Spleen (tissue), 11 donors: Measurements from ENCODE around the gene EFCC1. TPM values are rescaled to one million over a fixed set of nuclear protein-coding genes. Genes with fewer than 3 reads are reported as not detected.

Source experiments
- DNase-seq: peaks from one replicate; pipeline ENCODE4 v3.0.0-alpha.2; 2020
- H3K27ac ChIP-seq, 8 donors: fragments of 200-600 bp; sonication (generic) in 7 of 8; 1 replicate in 4 of 8; 2 replicates in 4 of 8; pipeline versions ENCODE4 v1.5.0 to v1.8.0; 2016 to 2021; ENCODE audit warnings: inconsistent platforms in 4 of 8, mild to moderate bottlenecking in 4 of 8, moderate library complexity in 1 of 8
- H3K27me3 ChIP-seq, 7 donors: fragments of 200-600 bp; sonication (generic) in 6 of 7; replicated peaks in 1 of 7; 1 replicate in 4 of 7; 2 replicates in 3 of 7; pipeline versions ENCODE4 v1.5.0 to v1.8.0; 2016 to 2021; ENCODE audit warnings: inconsistent platforms in 3 of 7, mild to moderate bottlenecking in 1 of 7
- H3K36me3 ChIP-seq, 6 donors: fragments of 200-600 bp; sonication (generic) in 5 of 6; 1 replicate in 4 of 6; 2 replicates in 2 of 6; pipeline versions ENCODE4 v1.5.0 to v1.8.0; 2016 to 2021; ENCODE audit warnings: inconsistent platforms in 2 of 6
- H3K4me1 ChIP-seq, 6 donors: fragments of 200-600 bp; sonication (generic) in 5 of 6; 1 replicate in 3 of 6; 2 replicates in 3 of 6; pipeline versions ENCODE4 v1.5.0 to v1.8.0; 2016 to 2021; ENCODE audit warnings: inconsistent platforms in 3 of 6
- H3K4me3 ChIP-seq, 8 donors: fragments of 200-600 bp; sonication (generic) in 7 of 8; 1 replicate in 4 of 8; 2 replicates in 4 of 8; pipeline versions ENCODE4 v1.5.0 to v1.8.0; 2016 to 2021; ENCODE audit warnings: inconsistent platforms in 4 of 8, mild to moderate bottlenecking in 4 of 8, moderate library complexity in 2 of 8
- H3K9me3 ChIP-seq, 8 donors: fragments of 200-600 bp; sonication (generic) in 7 of 8; 1 replicate in 4 of 8; 2 replicates in 4 of 8; pipeline versions ENCODE4 v1.5.0 to v1.8.0; 2016 to 2021; ENCODE audit warnings: inconsistent platforms in 4 of 8
- POLR2A ChIP-seq, 3 donors: fragments of 450-650 bp; IDR thresholded peaks; one replicate each; pipeline ENCODE4 v1.5.1; 2017; ENCODE audit warnings: antibody characterized with exemption in 3 of 3, mild to moderate bottlenecking in 1 of 3
- POLR2AphosphoS5 ChIP-seq, 3 donors: sonication (generic); formaldehyde crosslinking; IDR thresholded peaks; one replicate each; pipeline ENCODE4 v1.5.1; 2017; ENCODE audit warnings: antibody characterized with exemption in 3 of 3
- WGBS, 5 donors: extraction: QIAGEN DNeasy Blood & Tissue Kit in 3 of 5; methylation state at CpG; one replicate each; pipeline versions ENCODE4 v1.1.5 to v1.1.7; 2013 to 2018; 5-methylcytosine and 5-hydroxymethylcytosine counted together
- intact Hi-C: fragments of 100-400 bp; cut with DNase I; formaldehyde crosslinking; loops from one replicate; pipeline ENCODE4 v1.15.0; 2023; ENCODE audit warnings: low total_unique reads
- polyA plus RNA-seq, 3 donors: library from polyadenylated mRNA; stranded (reverse); fragments of 200-250 nt; gene quantifications; one replicate each; pipeline ENCODE4 v1.2.1, GENCODE V29; 2013
- total RNA-seq, 7 donors: library from RNA; depleted of rRNA in 3 of 7; stranded (reverse); fragments of >200 nt in 3 of 7; fragmentation: NEBNext Ultra II Directional in 4 of 7; extraction: Animal tissue kit (Norgen Biotek cat#: 25700) in 4 of 7; gene quantifications; one replicate each; pipeline versions ENCODE4 v1.1.0 to v1.2.1, GENCODE V29; 2016 to 2021
- TF ChIP-seq, protein P1 (sequence below), 11 experiments: fragments of 200-600 bp in 7 of 11; fragments of 450-650 bp in 4 of 11; sonication (generic) in 4 of 11; IDR thresholded peaks in 8 of 11; conservative IDR thresholded peaks in 3 of 11; 1 replicate in 7 of 11; 2 replicates in 4 of 11; pipeline versions ENCODE4 v1.4.0 to v1.8.0; 2016 to 2021; ENCODE audit warnings: antibody characterized with exemption in 11 of 11, inconsistent platforms in 4 of 11, mild to moderate bottlenecking in 1 of 11
- donor health status: healthy with polysubstance abuse.
- donor health status: DM: no; HTN: no; CAD: no; lungs with moderate emphysema.
- donor health status: DM: no; HTN: no; CAD: no.
- donor health status: Bipolar disorder and iron deficiency.
- donor health status: healthy.
- donor health status: DM: no; HTN: no; CAD: no.
- donor health status: DM: yes; HTN: yes; CAD: no.

EFCC1 gene
- total and polyA plus RNA-seq, 10 donors, result 2.0 to 11.2 (median 8.1) TPM

DNA sequence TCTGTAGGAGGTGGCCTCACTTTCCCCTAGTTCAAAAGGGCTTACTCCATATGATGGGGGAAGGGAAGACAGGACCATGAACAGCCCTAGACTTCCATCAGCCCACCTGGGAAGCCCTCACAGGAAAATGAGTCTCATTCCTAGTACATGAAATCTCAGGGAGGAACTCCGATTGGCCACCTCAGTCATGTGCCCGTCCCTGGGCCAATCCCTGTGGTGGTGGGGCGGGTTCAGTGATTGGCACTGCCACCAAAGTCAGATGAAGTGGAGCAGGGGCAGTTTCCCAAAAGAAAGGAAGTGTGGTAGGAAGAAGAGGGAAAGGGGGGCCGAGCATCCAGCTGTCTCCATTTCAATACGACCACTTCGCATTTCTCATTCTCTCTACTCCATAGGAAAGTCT lies 33.5 kb downstream of the EFCC1 start:
- Histone ChIP-seq H3K36me3 (no peaks in the 10 kb centered on the region), H3K27ac (peak overlapping the region in 6 of 8 donors; percentile 16 to 83 (median 77)), H3K27me3 (peaks cover 0 to 17% (median 0%) of the 10 kb centered on the region in 7 donors), H3K4me1 (peaks cover 7 to 53% (median 27%) of the 10 kb centered on the region in 6 donors), H3K9me3 (no peaks in the 10 kb centered on the region), H3K4me3 (no peak overlapping the region)
- 70 to 90% (median 75%) methylated on average over 6 of the region's 6 CpGs for WGBS, 5 donors
- no peak for DNase-seq
- intact Hi-C loops, result no loop called here
- TF ChIP-seq POLR2A (IDR thresholded peaks at IDR 0.05), result no peak
- TF ChIP-seq, protein P1, sequence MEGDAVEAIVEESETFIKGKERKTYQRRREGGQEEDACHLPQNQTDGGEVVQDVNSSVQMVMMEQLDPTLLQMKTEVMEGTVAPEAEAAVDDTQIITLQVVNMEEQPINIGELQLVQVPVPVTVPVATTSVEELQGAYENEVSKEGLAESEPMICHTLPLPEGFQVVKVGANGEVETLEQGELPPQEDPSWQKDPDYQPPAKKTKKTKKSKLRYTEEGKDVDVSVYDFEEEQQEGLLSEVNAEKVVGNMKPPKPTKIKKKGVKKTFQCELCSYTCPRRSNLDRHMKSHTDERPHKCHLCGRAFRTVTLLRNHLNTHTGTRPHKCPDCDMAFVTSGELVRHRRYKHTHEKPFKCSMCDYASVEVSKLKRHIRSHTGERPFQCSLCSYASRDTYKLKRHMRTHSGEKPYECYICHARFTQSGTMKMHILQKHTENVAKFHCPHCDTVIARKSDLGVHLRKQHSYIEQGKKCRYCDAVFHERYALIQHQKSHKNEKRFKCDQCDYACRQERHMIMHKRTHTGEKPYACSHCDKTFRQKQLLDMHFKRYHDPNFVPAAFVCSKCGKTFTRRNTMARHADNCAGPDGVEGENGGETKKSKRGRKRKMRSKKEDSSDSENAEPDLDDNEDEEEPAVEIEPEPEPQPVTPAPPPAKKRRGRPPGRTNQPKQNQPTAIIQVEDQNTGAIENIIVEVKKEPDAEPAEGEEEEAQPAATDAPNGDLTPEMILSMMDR (IDR thresholded peaks at IDR 0.05 in 8 of 11, conservative IDR thresholded peaks at IDR 0.05 in 3 of 11), result no peak
- TF ChIP-seq POLR2AphosphoS5 (IDR thresholded peaks at IDR 0.05), result no peak

DNA sequence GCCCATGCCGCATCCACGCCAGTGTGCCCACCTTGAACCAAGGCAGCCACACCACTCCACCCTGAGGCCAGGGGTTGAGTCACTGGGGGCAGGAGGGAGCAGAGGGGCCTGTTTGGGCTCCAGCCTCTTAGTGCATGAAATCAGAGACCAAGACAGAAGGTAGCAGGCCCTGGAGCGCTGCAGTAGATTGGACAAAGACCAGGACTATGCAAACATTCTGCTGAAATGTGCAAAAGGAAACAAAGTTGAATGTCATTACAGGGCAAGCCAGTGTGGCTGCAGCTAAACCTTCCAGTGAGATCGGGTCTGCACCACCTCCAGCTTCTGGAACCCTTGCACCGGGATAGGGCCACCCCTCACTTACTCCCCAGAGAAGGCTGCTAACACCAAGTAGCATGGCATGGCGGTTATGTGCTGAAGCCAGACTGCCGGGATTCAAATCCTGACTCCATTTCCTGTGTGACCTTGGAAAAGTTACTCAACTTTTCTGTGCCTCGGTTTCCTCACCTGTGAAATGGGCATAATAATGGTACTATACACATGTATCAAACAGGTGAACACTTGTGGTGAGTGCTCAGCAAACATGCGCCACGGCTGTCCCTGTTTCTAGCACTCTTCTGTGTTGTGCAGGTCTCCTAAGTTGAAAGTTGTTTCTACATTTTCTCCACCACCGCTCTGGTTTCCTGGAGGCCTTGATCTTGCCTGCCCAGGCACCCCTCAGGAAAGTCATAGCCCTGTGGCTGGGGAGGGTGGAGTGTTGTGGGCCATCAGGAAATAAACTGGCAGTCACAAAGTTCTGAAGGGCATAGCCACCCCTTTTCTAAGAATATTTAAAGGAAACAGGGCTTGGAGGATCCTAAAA lies 34.5 kb downstream of the EFCC1 start:
- Histone ChIP-seq H3K4me1 (peaks cover 7 to 56% (median 28%) of the 10 kb centered on the region in 6 donors), H3K36me3 (no peaks in the 10 kb centered on the region), H3K4me3 (no peak overlapping the region), H3K27me3 (peaks cover 0 to 20% (median 0%) of the 10 kb centered on the region in 7 donors), H3K9me3 (no peaks in the 10 kb centered on the region), H3K27ac (peak overlapping the region in 6 of 8 donors; percentile 72 to 83 (median 78))
- WGBS, 5 donors, result 60 to 67% (median 63%) methylated on average over 11 of the region's 11 CpGs
- TF ChIP-seq, protein P1 (IDR thresholded peaks at IDR 0.05 in 8 of 11, conservative IDR thresholded peaks at IDR 0.05 in 3 of 11), result no peak
- TF ChIP-seq POLR2A (IDR thresholded peaks at IDR 0.05), result no peak
- peak in 1 of 3 donors; percentile 64 for TF ChIP-seq POLR2AphosphoS5 (IDR thresholded peaks at IDR 0.05)
- DNase-seq, result no peak
- intact Hi-C loops, result no loop called here

DNA sequence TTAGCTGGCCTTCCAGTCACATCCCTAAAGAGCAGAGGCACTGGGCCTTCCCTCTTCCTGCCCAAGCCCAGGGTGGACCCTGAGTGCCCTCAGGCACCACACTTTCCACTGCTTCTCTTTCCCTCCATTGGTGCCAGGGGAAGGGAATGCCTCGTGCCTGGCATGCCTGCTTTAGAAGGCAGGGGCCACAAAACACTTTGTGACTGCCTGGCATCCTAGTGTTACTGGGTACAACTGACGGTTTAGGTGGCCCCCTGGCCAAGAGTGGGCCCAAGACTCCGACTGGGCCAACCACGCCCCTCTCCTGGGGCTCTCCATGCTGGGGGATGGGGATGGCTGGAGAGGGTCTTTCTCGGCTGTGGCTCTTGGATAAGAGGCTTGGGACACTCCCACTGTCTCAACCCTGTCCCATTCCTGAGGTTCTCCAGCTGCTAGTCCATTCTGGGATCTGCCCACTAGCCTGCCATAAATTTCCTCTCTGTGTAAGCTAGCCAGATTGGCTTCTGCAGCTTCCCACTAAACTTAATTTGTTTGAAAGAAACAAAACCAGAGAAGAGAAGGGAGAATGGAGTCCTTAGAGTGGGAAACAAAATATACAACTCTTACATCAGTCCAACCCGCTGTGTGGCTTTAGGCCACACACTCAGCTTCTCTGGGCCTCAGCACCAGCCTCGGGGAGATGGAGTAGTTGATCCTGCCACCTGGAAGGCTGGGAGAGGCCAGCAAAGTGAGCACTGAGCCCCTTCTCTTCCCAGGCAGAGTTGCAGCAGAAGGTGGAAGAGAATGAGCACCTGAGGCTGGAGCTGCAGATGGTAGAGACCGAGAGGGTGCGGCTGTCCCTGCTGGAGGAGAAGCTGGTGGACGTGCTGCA lies 35.4 kb downstream of the EFCC1 start:
- TF ChIP-seq POLR2A (IDR thresholded peaks at IDR 0.05) (no peak), POLR2AphosphoS5 (IDR thresholded peaks at IDR 0.05) (peak in 2 of 3 donors; percentile 41 to 62)
- TF ChIP-seq, protein P1 (IDR thresholded peaks at IDR 0.05 in 8 of 11, conservative IDR thresholded peaks at IDR 0.05 in 3 of 11), result no peak
- intact Hi-C loops, result no loop called here
- Histone ChIP-seq H3K27me3 (peaks cover 0 to 26% (median 0%) of the 10 kb centered on the region in 7 donors), H3K4me3 (no peak overlapping the region), H3K9me3 (no peaks in the 10 kb centered on the region), H3K36me3 (no peaks in the 10 kb centered on the region), H3K4me1 (peaks cover 7 to 56% (median 28%) of the 10 kb centered on the region in 6 donors), H3K27ac (peak overlapping the region in 6 of 8 donors; percentile 72 to 83 (median 78))
- 64 to 81% (median 72%) methylated on average over 9 to 10 of the region's 10 CpGs for WGBS, 5 donors
- DNase-seq, result no peak
